Renal cortex interstitium (tissue), 15 donors: ENCODE data around the gene NRBF2. TPM values are rescaled to one million over a fixed set of nuclear protein-coding genes. Genes with fewer than 3 reads are reported as not detected.
A peak's percentile ranks its signal among the peaks of the same experiment; 100 is the strongest.
"Not testable (repeated sequence)": the region's sequence is repeated elsewhere in the genome, so short reads cannot be mapped to it uniquely, and the experiment has no call there.

Source experiments
- DNase-seq, 11 donors: peaks; one replicate each; pipeline ENCODE4 v3.0.0-alpha.2; 2013; ENCODE audit warnings: low read depth in 9 of 11, low spot score in 4 of 11; ENCODE audit errors: extremely low read depth in 1 of 11
- long read RNA-seq, 16 experiments: transcript quantifications; one replicate each; lab custom pipeline, GENCODE V29; 2026
- polyA plus RNA-seq, 3 donors: library from polyadenylated mRNA; unstranded; fragments of 120-200 nt; gene quantifications; one replicate each; pipeline ENCODE4 v1.2.1, GENCODE V29; 2013; ENCODE audit not compliant: insufficient read length in 3 of 3

Gene NRBF2
- 10 to 100 TPM; 22.4 to 26.6 (median 23.4) TPM for polyA plus RNA-seq
- long read RNA-seq, donor 1, transcript NRBF2-201 (4 exons, 1,853 nt), result major isoform, 19 of 19 reads
- long read RNA-seq, donor 1, partial matches to known transcripts, result 0 of 19 reads
- long read RNA-seq, donor 1, other reads (novel, unspliced or antisense), result 0 of 19 reads
- long read RNA-seq, donor 2, transcript NRBF2-201 (4 exons, 1,853 nt), result major isoform, 13 of 13 reads
- long read RNA-seq, donor 2, partial matches to known transcripts, result 0 of 13 reads
- long read RNA-seq, donor 2, other reads (novel, unspliced or antisense), result 0 of 13 reads
- long read RNA-seq, donor 3, transcript NRBF2-201 (4 exons, 1,853 nt), result major isoform, 16 of 16 reads
- long read RNA-seq, donor 3, partial matches to known transcripts, result 0 of 16 reads
- long read RNA-seq, donor 3, other reads (novel, unspliced or antisense), result 0 of 16 reads
- long read RNA-seq, donor 4, transcript NRBF2-201 (4 exons, 1,853 nt), result major isoform, 13 of 13 reads
- long read RNA-seq, donor 4, partial matches to known transcripts, result 0 of 13 reads
- long read RNA-seq, donor 4, other reads (novel, unspliced or antisense), result 0 of 13 reads
- long read RNA-seq, donor 5, result 0 reads
- long read RNA-seq, donor 6, transcript NRBF2-201 (4 exons, 1,853 nt), result major isoform, 12 of 12 reads
- long read RNA-seq, donor 6, partial matches to known transcripts, result 0 of 12 reads
- long read RNA-seq, donor 6, other reads (novel, unspliced or antisense), result 0 of 12 reads
- long read RNA-seq, donor 7, transcript NRBF2-201 (4 exons, 1,853 nt), result major isoform, 19 of 19 reads
- long read RNA-seq, donor 7, partial matches to known transcripts, result 0 of 19 reads
- long read RNA-seq, donor 7, other reads (novel, unspliced or antisense), result 0 of 19 reads
- long read RNA-seq, donor 8, transcript NRBF2-201 (4 exons, 1,853 nt), result major isoform, 22 of 40 reads
- long read RNA-seq, donor 8, partial matches to known transcripts, result 18 of 40 reads
- long read RNA-seq, donor 8, other reads (novel, unspliced or antisense), result 0 of 40 reads
- long read RNA-seq, donor 9, transcript NRBF2-201 (4 exons, 1,853 nt), result major isoform, 13 of 13 reads
- long read RNA-seq, donor 9, partial matches to known transcripts, result 0 of 13 reads
- long read RNA-seq, donor 9, other reads (novel, unspliced or antisense), result 0 of 13 reads
- long read RNA-seq, donor 10, transcript NRBF2-201 (4 exons, 1,853 nt), result major isoform, 21 of 29 reads
- long read RNA-seq, donor 10, partial matches to known transcripts, result 8 of 29 reads
- long read RNA-seq, donor 10, other reads (novel, unspliced or antisense), result 0 of 29 reads
- long read RNA-seq, donor 11, transcript NRBF2-201 (4 exons, 1,853 nt), result major isoform, 13 of 13 reads
- long read RNA-seq, donor 11, partial matches to known transcripts, result 0 of 13 reads
- long read RNA-seq, donor 11, other reads (novel, unspliced or antisense), result 0 of 13 reads
- long read RNA-seq, donor 12, transcript NRBF2-201 (4 exons, 1,853 nt), result major isoform, 7 of 7 reads
- long read RNA-seq, donor 12, partial matches to known transcripts, result 0 of 7 reads
- long read RNA-seq, donor 12, other reads (novel, unspliced or antisense), result 0 of 7 reads
- long read RNA-seq, donor 13, result 0 reads
- long read RNA-seq, donor 14, transcript NRBF2-201 (4 exons, 1,853 nt), result major isoform, 11 of 18 reads
- long read RNA-seq, donor 14, partial matches to known transcripts, result 7 of 18 reads
- long read RNA-seq, donor 14, other reads (novel, unspliced or antisense), result 0 of 18 reads
- long read RNA-seq, donor 15, transcript NRBF2-201 (4 exons, 1,853 nt), result major isoform, 12 of 12 reads
- long read RNA-seq, donor 15, partial matches to known transcripts, result 0 of 12 reads
- long read RNA-seq, donor 15, other reads (novel, unspliced or antisense), result 0 of 12 reads
- long read RNA-seq, donor 16, transcript NRBF2-201 (4 exons, 1,853 nt), result major isoform, 37 of 37 reads
- long read RNA-seq, donor 16, partial matches to known transcripts, result 0 of 37 reads
- long read RNA-seq, donor 16, other reads (novel, unspliced or antisense), result 0 of 37 reads

GRCh38 chr10:63133056-63133820 lies at the start of gene NRBF2:
TSS of gene NRBF2 (plus strand) at chr10:63133328. CDS start at chr10:63133471, 143 bp downstream.
- peak; percentile 92 to 98 (median 95) for DNase-seq

GRCh38 chr10:63083406-63083805 lies 49.7 kb upstream of the NRBF2 start:
- DNase-seq, result not testable (repeated sequence)

GRCh38 chr10:63083904-63084689 lies 49.0 kb upstream of the NRBF2 start:
- DNase-seq, result peak; percentile 22 to 68 (median 48)

GRCh38 chr10:63084690-63085382 lies 48.3 kb upstream of the NRBF2 start:
- DNase-seq, result no peak

- DNase-seq, result no peak
These were observed 39.9 kb upstream of the NRBF2 start for GRCh38 chr10:63093227-63093626.

- DNase-seq, result no peak
These were observed 38.7 kb upstream of the NRBF2 start for GRCh38 chr10:63094405-63094804.

- DNase-seq, result no peak
These were observed 38.2 kb upstream of the NRBF2 start for GRCh38 chr10:63094881-63095280.

- no peak for DNase-seq
These were observed 33.4 kb upstream of the NRBF2 start for GRCh38 chr10:63099734-63100133.

GRCh38 chr10:63101091-63101490 lies 32.0 kb upstream of the NRBF2 start:
- DNase-seq, result not testable (repeated sequence)

GRCh38 chr10:63102279-63102883 lies 30.7 kb upstream of the NRBF2 start:
- not testable (repeated sequence) for DNase-seq

GRCh38 chr10:63103178-63103577 lies 29.9 kb upstream of the NRBF2 start:
- not testable (repeated sequence) for DNase-seq

GRCh38 chr10:63103971-63104409 lies 29.1 kb upstream of the NRBF2 start:
- DNase-seq, result no peak

- DNase-seq, result no peak
These were observed 27.7 kb upstream of the NRBF2 start for GRCh38 chr10:63105225-63106110.

GRCh38 chr10:63106111-63106755 lies 26.9 kb upstream of the NRBF2 start:
- no peak for DNase-seq
